Type B pancreatic cell (in vitro differentiated cells): ENCODE results near the gene SKA1. TPM values are rescaled to one million over a fixed set of nuclear protein-coding genes. Genes with fewer than 3 reads are reported as not detected.

Experiments
- total RNA-seq: library from RNA; stranded (reverse); gene quantifications from 2 replicates; pipeline ENCODE4 v1.2.1, GENCODE V29; 2021; ENCODE audit warnings: low replicate concordance

The SKA1 gene
- total RNA-seq, 1 donor from 2014 or later = 14.0 TPM

Other genes with a start within 250 kb of the SKA1 start
- 51.7 and 130 TPM in 2 replicates for gene MYO5B, start 179.9 kb upstream of the SKA1 start, total RNA-seq
- gene CFAP53, start 108.6 kb upstream of the SKA1 start, total RNA-seq = 0.59 and 1.1 TPM in 2 replicates
- gene MBD1, start 93.5 kb upstream of the SKA1 start, total RNA-seq = 66.3 and 81.9 TPM in 2 replicates
- gene CXXC1, start 87.4 kb upstream of the SKA1 start, total RNA-seq = 88.7 and 95.1 TPM in 2 replicates
- 6.7 and 7.5 TPM in 2 replicates for gene MAPK4, start 185.0 kb downstream of the SKA1 start, total RNA-seq